Adipocyte (in vitro differentiated cells): ENCODE data around the gene PNN.
"Not testable (repeated sequence)": the region's sequence is repeated elsewhere in the genome, so short reads cannot be mapped to it uniquely, and the experiment has no call there.

ENCODE experiments used
- DNase-seq: peaks from one replicate; pipeline ENCODE4 v3.0.0-alpha.2; 2015; ENCODE audit warnings: low read depth
- H3K27me3 ChIP-seq: replicated peaks from 2 replicates; pipeline ENCODE4 v1.7.0; 2013; ENCODE audit warnings: mild to moderate bottlenecking, low read length, moderate library complexity; ENCODE audit not compliant: control insufficient read depth, insufficient read depth
- H3K36me3 ChIP-seq: 2 replicates; pipeline ENCODE4 v1.7.0; 2013; ENCODE audit warnings: low read length, mild to moderate bottlenecking, moderate library complexity; ENCODE audit not compliant: control insufficient read depth, insufficient read depth, severe bottlenecking
- H3K4me1 ChIP-seq: 2 replicates; pipeline ENCODE4 v1.7.0; 2013; ENCODE audit warnings: mild to moderate bottlenecking, low read length, moderate library complexity; ENCODE audit not compliant: control insufficient read depth, insufficient read depth
- H3K4me3 ChIP-seq: 2 replicates; pipeline ENCODE4 v1.7.0; 2013; ENCODE audit warnings: mild to moderate bottlenecking, low read length, moderate library complexity
- H3K9ac ChIP-seq: 2 replicates; pipeline ENCODE4 v1.7.0; 2013; ENCODE audit warnings: mild to moderate bottlenecking, low read length, moderate library complexity
- H3K9me3 ChIP-seq: 2 replicates; pipeline ENCODE4 v1.7.0; 2013; ENCODE audit warnings: mild to moderate bottlenecking, low read length, moderate library complexity; ENCODE audit not compliant: control insufficient read depth

Gene PNN

GRCh38 chr14:39217214-39217879 is 42.3 kb downstream of the PNN start:
- H3K36me3 ChIP-seq, result no peaks in the 10 kb centered on the region
- no peak overlapping the region for H3K4me3 ChIP-seq
- DNase-seq, result no peak
- peaks cover 12% of the 10 kb centered on the region for H3K4me1 ChIP-seq
- no peaks in the 10 kb centered on the region for H3K27me3 ChIP-seq
- H3K9me3 ChIP-seq, result no peaks in the 10 kb centered on the region
- no peak overlapping the region for H3K9ac ChIP-seq

GRCh38 chr14:39218171-39218769 is 43.2 kb downstream of the PNN start:
- H3K36me3 ChIP-seq, result no peaks in the 10 kb centered on the region
- H3K4me1 ChIP-seq, result peaks cover 12% of the 10 kb centered on the region
- no peak overlapping the region for H3K9ac ChIP-seq
- H3K9me3 ChIP-seq, result no peaks in the 10 kb centered on the region
- no peaks in the 10 kb centered on the region for H3K27me3 ChIP-seq
- peak; percentile 6 for DNase-seq
- H3K4me3 ChIP-seq, result peak overlapping the region; percentile 37

GRCh38 chr14:39219075-39219499 is 44.0 kb downstream of the PNN start:
- Histone ChIP-seq H3K4me1 (peaks cover 12% of the 10 kb centered on the region), H3K9ac (no peak overlapping the region), H3K36me3 (no peaks in the 10 kb centered on the region), H3K4me3 (no peak overlapping the region), H3K27me3 (no peaks in the 10 kb centered on the region), H3K9me3 (no peaks in the 10 kb centered on the region)
- no peak for DNase-seq

- H3K9ac ChIP-seq, DNase-seq, H3K9me3 ChIP-seq, H3K27me3 ChIP-seq, H3K4me3 ChIP-seq, H3K36me3 ChIP-seq: not testable (repeated sequence)
- H3K4me1 ChIP-seq, result peaks cover 12% of the 10 kb centered on the region
These were observed 45.4 kb downstream of the PNN start for GRCh38 chr14:39220473-39220872.

- Histone ChIP-seq H3K4me1 (peaks cover 2% of the 10 kb centered on the region), H3K9ac (no peak overlapping the region), H3K36me3 (no peaks in the 10 kb centered on the region), H3K27me3 (no peaks in the 10 kb centered on the region), H3K4me3 (no peak overlapping the region), H3K9me3 (no peaks in the 10 kb centered on the region)
- DNase-seq, result no peak
These were observed 53.0 kb downstream of the PNN start for GRCh38 chr14:39228044-39228443.

GRCh38 chr14:39228509-39229221 is 53.6 kb downstream of the PNN start:
- DNase-seq, result no peak
- Histone ChIP-seq H3K4me3 (no peak overlapping the region), H3K9ac (no peak overlapping the region), H3K9me3 (no peaks in the 10 kb centered on the region), H3K36me3 (no peaks in the 10 kb centered on the region), H3K4me1 (peaks cover 8% of the 10 kb centered on the region), H3K27me3 (no peaks in the 10 kb centered on the region)

GRCh38 chr14:39229222-39229543 is 54.1 kb downstream of the PNN start:
- Histone ChIP-seq H3K9me3 (no peaks in the 10 kb centered on the region), H3K27me3 (no peaks in the 10 kb centered on the region), H3K36me3 (no peaks in the 10 kb centered on the region), H3K9ac (no peak overlapping the region), H3K4me3 (no peak overlapping the region), H3K4me1 (peaks cover 14% of the 10 kb centered on the region)
- DNase-seq, result no peak

GRCh38 chr14:39229601-39230110 is 54.6 kb downstream of the PNN start:
- Histone ChIP-seq H3K4me1 (peaks cover 16% of the 10 kb centered on the region), H3K27me3 (no peaks in the 10 kb centered on the region), H3K9ac (no peak overlapping the region), H3K4me3 (no peak overlapping the region), H3K36me3 (no peaks in the 10 kb centered on the region), H3K9me3 (no peaks in the 10 kb centered on the region)
- DNase-seq, result no peak

GRCh38 chr14:39230416-39231035 is 55.5 kb downstream of the PNN start:
- H3K27me3 ChIP-seq, result no peaks in the 10 kb centered on the region

GRCh38 chr14:39231751-39232553 is 56.9 kb downstream of the PNN start:
- not testable (repeated sequence) for H3K4me3 ChIP-seq, H3K36me3 ChIP-seq, H3K9ac ChIP-seq, H3K27me3 ChIP-seq, H3K9me3 ChIP-seq
- peaks cover 16% of the 10 kb centered on the region for H3K4me1 ChIP-seq
- DNase-seq, result peak; percentile 46

More at GRCh38 chr14:39230416-39231035, 55.5 kb downstream of the PNN start:
- H3K9ac ChIP-seq, result no peak overlapping the region
- DNase-seq, result no peak
- H3K4me1 ChIP-seq, result peaks cover 16% of the 10 kb centered on the region
- no peaks in the 10 kb centered on the region for H3K9me3 ChIP-seq
- no peaks in the 10 kb centered on the region for H3K36me3 ChIP-seq
- H3K4me3 ChIP-seq, result no peak overlapping the region
